HEK293 (cell line): ENCODE results near the gene GALNT1.

Experiments
- CTCF ChIA-PET: fragments of 350-600 bp; formaldehyde crosslinking; extraction: SDS; loops from one replicate; lab custom pipeline; 2021; ENCODE audit warnings: antibody characterized with exemption; lab: Yijun Ruan, JAX
- POLR2A ChIA-PET: fragments of 300-600 bp; formaldehyde crosslinking; extraction: SDS; loops from one replicate; lab custom pipeline; 2020; ENCODE audit warnings: antibody characterized with exemption, inconsistent platforms; lab: Yijun Ruan, JAX
- H3K27ac ChIP-seq: fragments of 200-500 bp; sonication (Bioruptor generic); 2 replicates; pipeline ENCODE4 v1.5.1; 2014; ENCODE audit warnings: low read depth, low read length, control low read depth, inconsistent platforms; ENCODE audit errors: extremely low read depth
- H3K36me3 ChIP-seq, 2 experiments: fragments of 200-500 bp in 1 of 2; sonication (Bioruptor generic) in 1 of 2; 1 replicate in 1 of 2; 2 replicates in 1 of 2; pipeline ENCODE4 v1.5.1; 2014 to 2017; ENCODE audit warnings: inconsistent platforms in 2 of 2, low read length in 2 of 2; ENCODE audit not compliant: control insufficient read depth in 2 of 2, insufficient read depth in 1 of 2
- H3K4me1 ChIP-seq: fragments of 200-500 bp; sonication (Bioruptor generic); 2 replicates; pipeline ENCODE4 v1.5.1; 2014; ENCODE audit warnings: mild to moderate bottlenecking, low read length, inconsistent platforms; ENCODE audit not compliant: control insufficient read depth, insufficient read depth
- H3K4me3 ChIP-seq: 2 replicates; pipeline ENCODE4 v1.5.1; 2011; ENCODE audit warnings: low read depth, mild to moderate bottlenecking, control low read depth, low read length, moderate library complexity
- H3K9me3 ChIP-seq: fragments of 200-500 bp; sonication (Bioruptor generic); 2 replicates; pipeline ENCODE4 v1.5.1; 2014; ENCODE audit warnings: low read depth, low read length, inconsistent platforms; ENCODE audit not compliant: control insufficient read depth, insufficient read depth
- GLI4 ChIP-seq: fragments of 450-650 bp; formaldehyde crosslinking; IDR thresholded peaks from 2 replicates; pipeline ENCODE4 v1.5.1; 2016; ENCODE audit warnings: missing biosample characterization, missing genetic modification characterization
- KLF9 ChIP-seq: fragments of 450-650 bp; formaldehyde crosslinking; IDR thresholded peaks from 2 replicates; pipeline ENCODE4 v1.5.1; 2016; ENCODE audit warnings: missing biosample characterization, missing genetic modification characterization, low read depth
- TCF7L2 ChIP-seq: IDR thresholded peaks from 2 replicates; pipeline ENCODE4 v1.6.1; 2011; ENCODE audit warnings: low read depth, mild to moderate bottlenecking, inconsistent platforms, low read length, moderate library complexity, borderline replicate concordance
- ZBTB1 ChIP-seq: fragments of 450-650 bp; formaldehyde crosslinking; IDR thresholded peaks from 2 replicates; pipeline ENCODE4 v1.5.1; 2016; ENCODE audit warnings: missing biosample characterization, missing genetic modification characterization
- ZBTB20 ChIP-seq: fragments of 450-650 bp; formaldehyde crosslinking; IDR thresholded peaks from 2 replicates; pipeline ENCODE4 v1.5.1; 2016; ENCODE audit warnings: missing biosample characterization, missing genetic modification characterization
- ZBTB48 ChIP-seq: fragments of 450-650 bp; formaldehyde crosslinking; IDR thresholded peaks from 2 replicates; pipeline ENCODE4 v1.5.1; 2016; ENCODE audit warnings: missing biosample characterization, missing genetic modification characterization
- ZFP69B ChIP-seq: fragments of 450-650 bp; formaldehyde crosslinking; IDR thresholded peaks from 2 replicates; pipeline ENCODE4 v1.5.1; 2016; ENCODE audit warnings: missing biosample characterization, missing genetic modification characterization
- ZNF121 ChIP-seq: fragments of 450-650 bp; formaldehyde crosslinking; IDR thresholded peaks from 2 replicates; pipeline ENCODE4 v1.5.1; 2016; ENCODE audit warnings: missing biosample characterization, missing genetic modification characterization
- ZNF184 ChIP-seq: fragments of 450-650 bp; IDR thresholded peaks from 2 replicates; pipeline ENCODE4 v1.5.1; 2018; ENCODE audit warnings: missing biosample characterization, mild to moderate bottlenecking, missing genetic modification characterization
- ZNF24 ChIP-seq: fragments of 450-650 bp; formaldehyde crosslinking; IDR thresholded peaks from 2 replicates; pipeline ENCODE4 v1.5.1; 2016; ENCODE audit warnings: missing biosample characterization, missing genetic modification characterization
- ZNF324 ChIP-seq: fragments of 450-650 bp; formaldehyde crosslinking; IDR thresholded peaks from 2 replicates; pipeline ENCODE4 v1.5.1; 2016; ENCODE audit warnings: missing biosample characterization, missing genetic modification characterization
- ZNF544 ChIP-seq: fragments of 450-650 bp; formaldehyde crosslinking; IDR thresholded peaks from 2 replicates; pipeline ENCODE4 v1.5.0; 2017; ENCODE audit warnings: missing biosample characterization, missing genetic modification characterization
- ZNF549 ChIP-seq: fragments of 450-650 bp; IDR thresholded peaks from 2 replicates; pipeline ENCODE4 v1.5.1; 2018; ENCODE audit warnings: missing biosample characterization, missing genetic modification characterization, mild to moderate bottlenecking, inconsistent platforms, moderate library complexity
- ZNF561 ChIP-seq: fragments of 450-650 bp; IDR thresholded peaks from 2 replicates; pipeline ENCODE4 v1.5.1; 2018; ENCODE audit warnings: missing biosample characterization, missing genetic modification characterization, borderline replicate concordance
- ZNF624 ChIP-seq: fragments of 450-650 bp; formaldehyde crosslinking; IDR thresholded peaks from 2 replicates; pipeline ENCODE4 v1.5.1; 2017; ENCODE audit warnings: missing biosample characterization, missing genetic modification characterization
- ZNF626 ChIP-seq: fragments of 450-650 bp; sonication (Bioruptor Pico); formaldehyde crosslinking; IDR thresholded peaks from 2 replicates; pipeline ENCODE4 v1.5.1; 2018; ENCODE audit warnings: missing biosample characterization, missing genetic modification characterization, inconsistent platforms
- ZNF658 ChIP-seq: fragments of 450-650 bp; formaldehyde crosslinking; IDR thresholded peaks from 2 replicates; pipeline ENCODE4; 2016; ENCODE audit warnings: missing biosample characterization, missing genetic modification characterization
- ZXDB ChIP-seq: fragments of 450-650 bp; formaldehyde crosslinking; IDR thresholded peaks from 2 replicates; pipeline ENCODE4 v1.5.1; 2016; ENCODE audit warnings: missing biosample characterization, missing genetic modification characterization
- TF ChIP-seq, protein P1 (sequence below): fragments of 450-650 bp; IDR thresholded peaks from 2 replicates; pipeline ENCODE4 v1.5.1; 2018; ENCODE audit warnings: missing biosample characterization, mild to moderate bottlenecking, missing genetic modification characterization
- TF ChIP-seq, protein P2 (sequence below): fragments of 450-650 bp; formaldehyde crosslinking; IDR thresholded peaks from 2 replicates; pipeline ENCODE4 v1.5.1; 2017; ENCODE audit warnings: missing biosample characterization, missing genetic modification characterization
- TF ChIP-seq, protein P3 (sequence below): fragments of 450-650 bp; formaldehyde crosslinking; IDR thresholded peaks from 2 replicates; pipeline ENCODE4 v1.5.1; 2016; ENCODE audit warnings: missing biosample characterization, missing genetic modification characterization
- TF ChIP-seq, protein P4 (sequence below): fragments of 450-650 bp; formaldehyde crosslinking; IDR thresholded peaks from 2 replicates; pipeline ENCODE4 v1.5.1; 2016; ENCODE audit warnings: missing biosample characterization, missing genetic modification characterization

GALNT1 gene

DNA sequence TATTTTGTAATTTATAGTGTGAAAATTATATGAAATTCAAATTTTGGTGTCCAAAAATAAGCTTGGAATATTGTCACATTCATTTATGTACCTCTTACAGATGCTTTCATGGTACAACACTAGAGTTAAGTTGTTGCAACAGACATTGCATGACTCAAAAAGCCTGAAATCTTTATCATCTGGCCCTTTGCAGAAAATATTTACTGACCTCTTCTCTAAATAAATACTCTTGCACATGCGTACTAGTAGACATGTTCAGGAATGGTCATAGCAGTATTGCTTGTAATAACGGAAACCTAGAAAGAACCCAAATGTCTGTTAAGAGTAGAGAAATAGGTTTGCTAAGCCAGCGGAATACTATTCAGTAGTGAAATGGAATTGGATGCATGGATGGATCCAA, 60.4 kb downstream of the GALNT1 start (continued):
- TF ChIP-seq ZNF626: no peak
- no peak for TF ChIP-seq ZNF561 (tag by site-specific recombination)
- TF ChIP-seq ZNF184 (tag by site-specific recombination): no peak
- no peak for TF ChIP-seq ZBTB20 (tag by site-specific recombination)
- TF ChIP-seq ZNF549 (tag by site-specific recombination): no peak
- TF ChIP-seq TCF7L2: no peak
- no peak for TF ChIP-seq ZFP69B (tag by site-specific recombination)

DNA sequence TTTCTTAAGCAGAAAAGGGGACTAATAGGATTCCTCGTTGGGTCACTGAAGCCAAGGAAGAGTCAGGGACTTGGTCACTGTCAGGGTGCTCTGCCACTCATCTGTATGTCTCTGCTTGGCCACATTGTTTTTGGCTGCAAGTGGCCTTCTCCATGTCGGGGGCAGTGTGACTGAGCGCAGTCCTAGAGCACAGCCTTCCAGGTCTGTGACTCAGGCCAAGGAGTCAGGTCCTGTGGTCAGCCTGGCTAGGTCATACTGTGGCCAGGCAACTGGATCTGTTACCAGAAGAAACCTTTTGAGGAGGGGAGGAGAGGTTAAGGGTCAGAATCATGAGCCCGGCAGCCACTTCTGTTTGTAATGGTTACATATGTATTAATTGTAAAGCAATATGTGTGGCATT, 61.3 kb downstream of the GALNT1 start:
- H3K4me3 ChIP-seq: no peak overlapping the region
- H3K4me1 ChIP-seq: no peaks in the 10 kb centered on the region
- no peak overlapping the region for H3K27ac ChIP-seq
- CTCF ChIA-PET: interaction anchor here (0.6 kb wide), 1 partner anchor 864 kb away, joined by 3 read pairs; no protein-coding TSS in a partner anchor
- no peaks in the 10 kb centered on the region for H3K36me3 ChIP-seq
- H3K9me3 ChIP-seq: no peaks in the 10 kb centered on the region
- TF ChIP-seq ZNF544 (tag by site-specific recombination): no peak
- no peak for TF ChIP-seq ZNF121 (tag by site-specific recombination)
- no peak for TF ChIP-seq ZBTB48 (tag by site-specific recombination)
- TF ChIP-seq GLI4 (tag by site-specific recombination): no peak
- TF ChIP-seq, protein P1, sequence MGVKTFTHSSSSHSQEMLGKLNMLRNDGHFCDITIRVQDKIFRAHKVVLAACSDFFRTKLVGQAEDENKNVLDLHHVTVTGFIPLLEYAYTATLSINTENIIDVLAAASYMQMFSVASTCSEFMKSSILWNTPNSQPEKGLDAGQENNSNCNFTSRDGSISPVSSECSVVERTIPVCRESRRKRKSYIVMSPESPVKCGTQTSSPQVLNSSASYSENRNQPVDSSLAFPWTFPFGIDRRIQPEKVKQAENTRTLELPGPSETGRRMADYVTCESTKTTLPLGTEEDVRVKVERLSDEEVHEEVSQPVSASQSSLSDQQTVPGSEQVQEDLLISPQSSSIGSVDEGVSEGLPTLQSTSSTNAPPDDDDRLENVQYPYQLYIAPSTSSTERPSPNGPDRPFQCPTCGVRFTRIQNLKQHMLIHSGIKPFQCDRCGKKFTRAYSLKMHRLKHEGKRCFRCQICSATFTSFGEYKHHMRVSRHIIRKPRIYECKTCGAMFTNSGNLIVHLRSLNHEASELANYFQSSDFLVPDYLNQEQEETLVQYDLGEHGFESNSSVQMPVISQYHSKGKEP (tag by site-specific recombination): no peak
- TF ChIP-seq ZBTB1: no peak
- TF ChIP-seq ZNF658 (tag by site-specific recombination): no peak
- TF ChIP-seq ZNF324 (tag by site-specific recombination): no peak
- no peak for TF ChIP-seq ZNF624 (tag by site-specific recombination)
- TF ChIP-seq, protein P2, sequence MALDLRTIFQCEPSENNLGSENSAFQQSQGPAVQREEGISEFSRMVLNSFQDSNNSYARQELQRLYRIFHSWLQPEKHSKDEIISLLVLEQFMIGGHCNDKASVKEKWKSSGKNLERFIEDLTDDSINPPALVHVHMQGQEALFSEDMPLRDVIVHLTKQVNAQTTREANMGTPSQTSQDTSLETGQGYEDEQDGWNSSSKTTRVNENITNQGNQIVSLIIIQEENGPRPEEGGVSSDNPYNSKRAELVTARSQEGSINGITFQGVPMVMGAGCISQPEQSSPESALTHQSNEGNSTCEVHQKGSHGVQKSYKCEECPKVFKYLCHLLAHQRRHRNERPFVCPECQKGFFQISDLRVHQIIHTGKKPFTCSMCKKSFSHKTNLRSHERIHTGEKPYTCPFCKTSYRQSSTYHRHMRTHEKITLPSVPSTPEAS (tag by site-specific recombination): no peak
- TF ChIP-seq ZXDB (tag by site-specific recombination): no peak
- no peak for TF ChIP-seq KLF9 (tag by site-specific recombination)
- TF ChIP-seq ZNF24: no peak
- TF ChIP-seq, protein P3, sequence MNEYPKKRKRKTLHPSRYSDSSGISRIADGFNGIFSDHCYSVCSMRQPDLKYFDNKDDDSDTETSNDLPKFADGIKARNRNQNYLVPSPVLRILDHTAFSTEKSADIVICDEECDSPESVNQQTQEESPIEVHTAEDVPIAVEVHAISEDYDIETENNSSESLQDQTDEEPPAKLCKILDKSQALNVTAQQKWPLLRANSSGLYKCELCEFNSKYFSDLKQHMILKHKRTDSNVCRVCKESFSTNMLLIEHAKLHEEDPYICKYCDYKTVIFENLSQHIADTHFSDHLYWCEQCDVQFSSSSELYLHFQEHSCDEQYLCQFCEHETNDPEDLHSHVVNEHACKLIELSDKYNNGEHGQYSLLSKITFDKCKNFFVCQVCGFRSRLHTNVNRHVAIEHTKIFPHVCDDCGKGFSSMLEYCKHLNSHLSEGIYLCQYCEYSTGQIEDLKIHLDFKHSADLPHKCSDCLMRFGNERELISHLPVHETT (tag by site-specific recombination): no peak
- TF ChIP-seq, protein P4, sequence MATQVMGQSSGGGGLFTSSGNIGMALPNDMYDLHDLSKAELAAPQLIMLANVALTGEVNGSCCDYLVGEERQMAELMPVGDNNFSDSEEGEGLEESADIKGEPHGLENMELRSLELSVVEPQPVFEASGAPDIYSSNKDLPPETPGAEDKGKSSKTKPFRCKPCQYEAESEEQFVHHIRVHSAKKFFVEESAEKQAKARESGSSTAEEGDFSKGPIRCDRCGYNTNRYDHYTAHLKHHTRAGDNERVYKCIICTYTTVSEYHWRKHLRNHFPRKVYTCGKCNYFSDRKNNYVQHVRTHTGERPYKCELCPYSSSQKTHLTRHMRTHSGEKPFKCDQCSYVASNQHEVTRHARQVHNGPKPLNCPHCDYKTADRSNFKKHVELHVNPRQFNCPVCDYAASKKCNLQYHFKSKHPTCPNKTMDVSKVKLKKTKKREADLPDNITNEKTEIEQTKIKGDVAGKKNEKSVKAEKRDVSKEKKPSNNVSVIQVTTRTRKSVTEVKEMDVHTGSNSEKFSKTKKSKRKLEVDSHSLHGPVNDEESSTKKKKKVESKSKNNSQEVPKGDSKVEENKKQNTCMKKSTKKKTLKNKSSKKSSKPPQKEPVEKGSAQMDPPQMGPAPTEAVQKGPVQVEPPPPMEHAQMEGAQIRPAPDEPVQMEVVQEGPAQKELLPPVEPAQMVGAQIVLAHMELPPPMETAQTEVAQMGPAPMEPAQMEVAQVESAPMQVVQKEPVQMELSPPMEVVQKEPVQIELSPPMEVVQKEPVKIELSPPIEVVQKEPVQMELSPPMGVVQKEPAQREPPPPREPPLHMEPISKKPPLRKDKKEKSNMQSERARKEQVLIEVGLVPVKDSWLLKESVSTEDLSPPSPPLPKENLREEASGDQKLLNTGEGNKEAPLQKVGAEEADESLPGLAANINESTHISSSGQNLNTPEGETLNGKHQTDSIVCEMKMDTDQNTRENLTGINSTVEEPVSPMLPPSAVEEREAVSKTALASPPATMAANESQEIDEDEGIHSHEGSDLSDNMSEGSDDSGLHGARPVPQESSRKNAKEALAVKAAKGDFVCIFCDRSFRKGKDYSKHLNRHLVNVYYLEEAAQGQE (tag by site-specific recombination): no peak
- no peak for TF ChIP-seq TCF7L2
- POLR2A ChIA-PET: no interaction called here
